ENCODE results near the gene FRYL. TPM values are rescaled to one million over a fixed set of nuclear protein-coding genes. Genes with fewer than 3 reads are reported as not detected.

Gene FRYL
- total and polyA plus RNA-seq, 2 of the 8 experiments (the other 6 are each of a cell fraction or from before 2014, with no cell fraction given) = 8.0 to 36.5 TPM

DNA sequence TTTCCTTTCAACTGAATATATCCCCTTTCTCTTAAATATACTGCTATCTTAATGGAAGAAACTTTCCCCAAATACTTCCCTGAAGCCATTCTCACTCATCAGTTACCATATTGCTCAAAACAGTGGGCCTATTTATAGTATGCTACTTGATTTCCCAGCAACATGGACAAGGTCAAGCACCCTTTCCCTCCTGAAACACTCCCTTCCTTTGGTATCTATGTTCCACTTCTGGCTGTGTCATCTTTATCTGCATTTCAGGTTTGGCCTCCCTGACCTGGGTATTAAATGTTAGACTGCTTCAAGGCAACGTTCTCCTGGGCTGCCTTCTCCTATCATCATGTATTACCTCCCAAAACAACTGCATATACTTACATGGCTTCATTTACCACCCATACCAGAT lies 188.7 kb downstream of the FRYL start (continued):
- TF ChIP-seq CTBP2 (IDR thresholded peaks at IDR 0.05; ENCODE audit: borderline replicate concordance, insufficient read depth, insufficient read length, low read length) = no peak
- no peak for TF ChIP-seq SUZ12 (IDR thresholded peaks at IDR 0.05; ENCODE audit: low read length)
- no peak for TF ChIP-seq JUND (IDR thresholded peaks at IDR 0.05; ENCODE audit: low read length)

Measured in H1 (cell line).